HCT116 (cell line): ENCODE results near the gene CRYGA. TPM values are rescaled to one million over a fixed set of nuclear protein-coding genes. Genes with fewer than 3 reads are reported as not detected.

ENCODE experiments used
- ATAC-seq: fragments of 200-7000 bp; cut with Tn5 transposase; 2 replicates; pipeline ENCODE4 v1.9.1; 2020; ENCODE audit warnings: mild to moderate bottlenecking, moderate library complexity
- BruUV-seq: library from RNA; stranded (reverse); fragments of 400-500 nt; replicated peaks from 2 replicates; lab custom pipeline; 2021; lab: Mats Ljungman, UMichigan
- CTCF ChIA-PET: fragments of 300-600 bp; sonication (Branson Sonifier 250); formaldehyde crosslinking; loops from one replicate; lab custom pipeline; 2021; ENCODE audit warnings: antibody characterized with exemption; lab: Charles Lee
- POLR2A ChIA-PET: fragments of 300-600, 350-600 bp; sonication (Branson Sonifier 250); formaldehyde crosslinking; loops from one replicate; lab custom pipeline; 2021; ENCODE audit warnings: antibody characterized with exemption; lab: Charles Lee
- RAD21 ChIA-PET, 2 experiments: fragments of 300-600 bp; sonication (Branson Sonifier 250); formaldehyde crosslinking; loops; one replicate each; lab custom pipeline; 2023; ENCODE audit warnings: low total read pairs in 2 of 2; ENCODE audit not compliant: uncharacterized antibody in 2 of 2, unreplicated experiment in 2 of 2, low non-redundant PET in 1 of 2; lab: Charles Lee
- DNase-seq: peaks from one replicate; pipeline ENCODE4 v3.0.0-alpha.2; 2010; ENCODE audit warnings: low read depth, low spot score
- H2AFZ ChIP-seq: fragments of 200-600 bp; shearing (Covaris generic), sonication (generic); 2 replicates; pipeline ENCODE4 v1.6.1; 2017; ENCODE audit warnings: low read depth, mixed run types, mixed read lengths, antibody characterized with exemption, low read length; ENCODE audit not compliant: poor library complexity, severe bottlenecking
- H3K27ac ChIP-seq: 2 replicates; pipeline ENCODE4 v1.5.1; 2012; ENCODE audit warnings: low read depth, low read length
- H3K27me3 ChIP-seq: fragments of 200-600 bp; sonication (generic); 2 replicates; pipeline ENCODE4 v1.6.1; 2016; ENCODE audit warnings: mixed run types, low read length, mixed read lengths; ENCODE audit not compliant: insufficient read depth
- H3K36me3 ChIP-seq, 2 experiments: fragments of 200-500 bp in 1 of 2; fragments of 200-600 bp in 1 of 2; sonication (Bioruptor generic) in 1 of 2; sonication (generic) in 1 of 2; 2 replicates each; pipeline versions ENCODE4 v1.5.1 to v1.6.1; 2014 to 2016; ENCODE audit warnings: low read length in 2 of 2, inconsistent platforms in 1 of 2, mixed read lengths in 1 of 2, mixed run types in 1 of 2; ENCODE audit not compliant: insufficient read depth in 2 of 2, control insufficient read depth in 1 of 2
- H3K4me1 ChIP-seq, 2 experiments: fragments of 200-600 bp in 1 of 2; sonication (generic) in 1 of 2; 2 replicates each; pipeline versions ENCODE4 v1.5.1 to v1.6.1; 2012 to 2017; ENCODE audit warnings: low read length in 2 of 2, inconsistent platforms in 1 of 2, mild to moderate bottlenecking in 1 of 2, mixed read lengths in 1 of 2, mixed run types in 1 of 2, moderate library complexity in 1 of 2; ENCODE audit not compliant: insufficient read depth in 2 of 2, control insufficient read depth in 1 of 2
- H3K4me2 ChIP-seq: fragments of 200-600 bp; sonication (generic); 2 replicates; pipeline ENCODE4 v1.6.1; 2017; ENCODE audit warnings: mixed run types, low read length, mixed read lengths
- H3K4me3 ChIP-seq, 2 experiments: fragments of 200-600 bp in 1 of 2; sonication (generic) in 1 of 2; replicated peaks in 1 of 2; 2 replicates each; pipeline ENCODE4 v1.5.1; 2011 to 2016; ENCODE audit warnings: low read length in 2 of 2, control low read depth in 1 of 2, low read depth in 1 of 2, mild to moderate bottlenecking in 1 of 2, mixed read lengths in 1 of 2, mixed run types in 1 of 2
- H3K79me2 ChIP-seq: fragments of 200-600 bp; sonication (generic); 2 replicates; pipeline ENCODE4 v1.6.1; 2017; ENCODE audit warnings: mild to moderate bottlenecking, mixed run types, low read length, moderate library complexity, mixed read lengths; ENCODE audit not compliant: insufficient read depth
- H3K9ac ChIP-seq: fragments of 200-600 bp; sonication (generic); 2 replicates; pipeline ENCODE4 v1.6.1; 2016; ENCODE audit warnings: low read length, mixed read lengths
- H3K9me2 ChIP-seq: fragments of 200-600 bp; sonication (generic), shearing (Covaris generic); 2 replicates; pipeline ENCODE4 v1.6.1; 2017; ENCODE audit warnings: mixed run types, mild to moderate bottlenecking, moderate library complexity; ENCODE audit not compliant: insufficient read depth
- H3K9me3 ChIP-seq, 2 experiments: fragments of 200-500 bp in 1 of 2; fragments of 200-600 bp in 1 of 2; sonication (Bioruptor generic) in 1 of 2; sonication (generic) in 1 of 2; 2 replicates each; pipeline ENCODE4 v1.6.1; 2014 to 2017; ENCODE audit warnings: low read length in 2 of 2, mixed read lengths in 2 of 2, inconsistent platforms in 1 of 2, low read depth in 1 of 2, mild to moderate bottlenecking in 1 of 2, mixed run types in 1 of 2, moderate library complexity in 1 of 2; ENCODE audit not compliant: control insufficient read depth in 1 of 2, insufficient read depth in 1 of 2
- H4K20me1 ChIP-seq: fragments of 200-600 bp; sonication (generic), shearing (Covaris generic); 2 replicates; pipeline ENCODE4 v1.6.1; 2017; ENCODE audit warnings: mixed run types, mild to moderate bottlenecking, moderate library complexity; ENCODE audit not compliant: insufficient read depth
- ELF1 ChIP-seq: IDR thresholded peaks from 2 replicates; pipeline ENCODE4 v1.6.1; 2012; ENCODE audit warnings: low read depth, borderline replicate concordance
- SIN3A ChIP-seq: IDR thresholded peaks from 2 replicates; pipeline ENCODE4 v1.6.1; 2012; ENCODE audit warnings: low read depth
- intact Hi-C: fragments of 100-400 bp; cut with micrococcal nuclease; formaldehyde crosslinking; loops from 2 replicates; pipeline ENCODE4 v1.10.0; 2022
- total RNA-seq: library from RNA; stranded (reverse); gene quantifications from one replicate; pipeline ENCODE4 v1.2.1, GENCODE V29; 2021; ENCODE audit not compliant: unreplicated experiment
- TF ChIP-seq, protein P1 (sequence below): IDR thresholded peaks from 2 replicates; pipeline ENCODE4 v1.6.1; 2012; ENCODE audit warnings: low read depth

The CRYGA gene
- total RNA-seq, 1 experiment from 2014 or later: not detected

DNA sequence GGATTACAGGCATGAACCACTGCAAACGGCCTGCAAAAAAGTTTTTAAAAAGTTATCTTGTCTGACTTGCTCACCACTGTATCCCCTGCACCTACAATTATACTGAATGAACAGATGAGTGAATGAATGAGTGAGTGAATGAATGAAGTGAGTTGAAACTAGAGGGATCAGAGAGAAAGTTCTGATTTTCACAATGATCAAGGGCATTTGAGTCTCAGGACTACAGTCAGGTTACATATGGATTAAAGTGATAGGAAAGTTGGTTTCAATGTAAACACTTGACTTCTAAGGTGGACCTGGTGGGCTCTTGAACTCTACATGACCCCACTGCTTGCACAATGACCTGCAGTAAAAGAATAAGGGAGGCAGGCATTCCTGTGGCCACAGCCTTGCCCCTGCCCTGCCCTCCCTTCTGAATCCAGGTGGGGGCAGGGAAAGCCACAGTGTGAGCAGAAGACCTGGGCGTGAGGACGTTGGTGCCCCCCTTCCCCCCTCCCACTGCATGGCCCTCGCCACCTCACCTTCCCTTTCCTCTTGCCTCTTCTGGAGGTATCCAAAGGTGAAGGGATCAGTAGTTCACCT is 15.7 kb upstream of the CRYGA start:
- no peaks in the 10 kb centered on the region for H3K79me2 ChIP-seq
- no peak overlapping the region for H3K9ac ChIP-seq
- POLR2A ChIA-PET: no interaction called here
- no peaks in the 10 kb centered on the region for H3K36me3 ChIP-seq
- H3K9me3 ChIP-seq: no peaks in the 10 kb centered on the region
- H3K4me3 ChIP-seq: no peak overlapping the region
- H3K4me1 ChIP-seq: peaks cover 6 to 20% of the 10 kb centered on the region in 2 experiments; a peak in 3 of 4 replicates
- peak overlapping the region; percentile 21; the same call in 1 of the 2 replicates for H3K4me2 ChIP-seq
- BruUV-seq: no TSS peak
- intact Hi-C loops: no loop called here
- no peak for TF ChIP-seq SIN3A
- no peak for TF ChIP-seq ELF1
- peak; percentile 31; the same call in 1 of the 2 replicates for ATAC-seq
- no peak for DNase-seq
- H3K27ac ChIP-seq: no peak overlapping the region
- no peaks in the 10 kb centered on the region for H3K9me2 ChIP-seq
- CTCF ChIA-PET: no interaction called here
- H4K20me1 ChIP-seq: no peaks in the 10 kb centered on the region
- H2AFZ ChIP-seq: no peak overlapping the region
- H3K27me3 ChIP-seq: no peaks in the 10 kb centered on the region
- RAD21 ChIA-PET: no interaction called here

DNA sequence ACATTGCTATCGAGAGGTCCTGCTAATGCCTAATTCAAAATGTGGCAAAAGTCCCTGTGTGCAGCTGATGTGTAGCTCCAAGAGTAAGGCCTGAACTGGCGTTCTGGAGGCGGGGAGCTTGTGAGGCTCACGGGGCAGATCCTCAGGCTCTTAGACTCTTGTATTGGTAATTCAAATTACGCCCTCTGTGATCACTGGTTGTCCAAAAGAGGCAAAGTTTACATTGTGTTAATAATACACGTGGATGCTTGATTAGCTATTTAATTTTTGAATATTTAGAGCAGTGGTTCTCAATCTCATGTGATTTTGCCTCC is 12.4 kb upstream of the CRYGA start:
- intact Hi-C loops: loop anchor here (2.0 kb wide), 1 partner anchor 79 kb away; the partner anchor contains the start of gene IDH1
- Histone ChIP-seq H3K36me3 (no peaks in the 10 kb centered on the region), H3K4me3 (no peak overlapping the region), H3K27me3 (no peaks in the 10 kb centered on the region), H3K27ac (no peak overlapping the region), H3K9me3 (no peaks in the 10 kb centered on the region), H3K79me2 (no peaks in the 10 kb centered on the region), H3K4me2 (peak overlapping the region; percentile 12; the same call in 1 of the 2 replicates), H3K4me1 (peaks cover 6 to 28% of the 10 kb centered on the region in 2 experiments; a peak in 3 of 4 replicates), H4K20me1 (no peaks in the 10 kb centered on the region), H2AFZ (peak overlapping the region; percentile 95), H3K9me2 (no peaks in the 10 kb centered on the region), H3K9ac (no peak overlapping the region)
- ChIA-PET POLR2A (interaction anchor here (1.3 kb wide), 1 partner anchor 79 kb away, joined by 3 read pairs; the partner anchor contains the start of gene IDH1), RAD21 (interaction anchor here in 1 of 2 experiments (1.0 kb wide), 1 partner anchor 74 kb away, joined by 3 read pairs; no protein-coding TSS in a partner anchor), CTCF (interaction anchor here (1.0 to 2.7 kb wide), 9 partner anchors 10 to 104 kb away, joined by 3 to 24 read pairs (median 3); partner anchors contain the start of gene IDH1)
- DNase-seq (no peak), ATAC-seq (no peak)
- no TSS peak for BruUV-seq
- TF ChIP-seq, protein P1, sequence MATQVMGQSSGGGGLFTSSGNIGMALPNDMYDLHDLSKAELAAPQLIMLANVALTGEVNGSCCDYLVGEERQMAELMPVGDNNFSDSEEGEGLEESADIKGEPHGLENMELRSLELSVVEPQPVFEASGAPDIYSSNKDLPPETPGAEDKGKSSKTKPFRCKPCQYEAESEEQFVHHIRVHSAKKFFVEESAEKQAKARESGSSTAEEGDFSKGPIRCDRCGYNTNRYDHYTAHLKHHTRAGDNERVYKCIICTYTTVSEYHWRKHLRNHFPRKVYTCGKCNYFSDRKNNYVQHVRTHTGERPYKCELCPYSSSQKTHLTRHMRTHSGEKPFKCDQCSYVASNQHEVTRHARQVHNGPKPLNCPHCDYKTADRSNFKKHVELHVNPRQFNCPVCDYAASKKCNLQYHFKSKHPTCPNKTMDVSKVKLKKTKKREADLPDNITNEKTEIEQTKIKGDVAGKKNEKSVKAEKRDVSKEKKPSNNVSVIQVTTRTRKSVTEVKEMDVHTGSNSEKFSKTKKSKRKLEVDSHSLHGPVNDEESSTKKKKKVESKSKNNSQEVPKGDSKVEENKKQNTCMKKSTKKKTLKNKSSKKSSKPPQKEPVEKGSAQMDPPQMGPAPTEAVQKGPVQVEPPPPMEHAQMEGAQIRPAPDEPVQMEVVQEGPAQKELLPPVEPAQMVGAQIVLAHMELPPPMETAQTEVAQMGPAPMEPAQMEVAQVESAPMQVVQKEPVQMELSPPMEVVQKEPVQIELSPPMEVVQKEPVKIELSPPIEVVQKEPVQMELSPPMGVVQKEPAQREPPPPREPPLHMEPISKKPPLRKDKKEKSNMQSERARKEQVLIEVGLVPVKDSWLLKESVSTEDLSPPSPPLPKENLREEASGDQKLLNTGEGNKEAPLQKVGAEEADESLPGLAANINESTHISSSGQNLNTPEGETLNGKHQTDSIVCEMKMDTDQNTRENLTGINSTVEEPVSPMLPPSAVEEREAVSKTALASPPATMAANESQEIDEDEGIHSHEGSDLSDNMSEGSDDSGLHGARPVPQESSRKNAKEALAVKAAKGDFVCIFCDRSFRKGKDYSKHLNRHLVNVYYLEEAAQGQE: no peak
